ENCODE measurements around the gene STARD3.
"Not testable (repeated sequence)": the region's sequence is repeated elsewhere in the genome, so short reads cannot be mapped to it uniquely, and the experiment has no call there.

Gene STARD3
- 70.0 reads per million, percentile 75 among the genes with 10 or more reads in this experiment for total RNA-seq

DNA sequence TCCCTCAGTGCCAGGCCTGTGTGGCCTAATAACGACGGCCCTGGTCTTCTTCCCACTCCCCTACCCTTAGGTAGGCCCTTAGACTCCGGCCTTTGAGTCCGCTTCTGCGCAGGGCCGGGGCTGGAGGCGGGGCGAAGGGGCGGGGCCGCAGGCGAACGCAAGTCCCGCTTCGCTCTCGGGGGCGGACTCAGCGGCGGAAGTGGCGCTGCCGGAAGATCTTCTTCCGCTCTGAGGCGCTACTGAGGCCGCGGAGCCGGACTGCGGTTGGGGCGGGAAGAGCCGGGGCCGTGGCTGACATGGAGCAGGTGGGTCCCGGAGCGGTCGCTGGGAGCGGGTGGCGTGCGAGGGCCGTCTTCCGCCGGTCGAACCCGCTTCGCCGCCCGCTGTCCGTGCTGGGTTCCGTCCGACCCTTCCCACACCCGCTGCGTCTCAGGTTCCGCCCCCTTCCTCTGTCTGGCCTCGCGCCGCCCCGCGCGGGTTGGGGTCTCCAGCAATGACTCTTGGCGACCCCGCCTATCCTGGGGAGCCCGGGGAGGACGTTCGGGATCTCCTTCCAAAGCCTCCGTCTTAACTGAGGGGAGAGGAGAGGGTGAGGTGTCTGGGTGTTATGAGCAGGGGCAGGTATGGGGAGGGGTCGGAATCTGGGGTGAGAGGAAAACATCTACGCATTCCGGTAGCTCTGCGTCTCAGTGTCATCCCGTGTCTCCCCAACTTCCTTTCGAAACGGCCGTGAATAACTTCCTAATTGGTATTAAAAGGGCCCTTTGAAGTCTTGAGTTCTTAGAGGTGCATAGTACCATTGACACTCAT, at the start of gene STARD3:
TSS of gene STARD3 (plus strand) at position 218 of the 810 bp plus-strand sequence. CDS start 16,388 bp downstream, outside the sequence.
- peak; percentile 87 for DNase-seq

GRCh38 chr17:39590180-39590579, 46.8 kb upstream of the STARD3 start:
- not testable (repeated sequence) for DNase-seq

DNA sequence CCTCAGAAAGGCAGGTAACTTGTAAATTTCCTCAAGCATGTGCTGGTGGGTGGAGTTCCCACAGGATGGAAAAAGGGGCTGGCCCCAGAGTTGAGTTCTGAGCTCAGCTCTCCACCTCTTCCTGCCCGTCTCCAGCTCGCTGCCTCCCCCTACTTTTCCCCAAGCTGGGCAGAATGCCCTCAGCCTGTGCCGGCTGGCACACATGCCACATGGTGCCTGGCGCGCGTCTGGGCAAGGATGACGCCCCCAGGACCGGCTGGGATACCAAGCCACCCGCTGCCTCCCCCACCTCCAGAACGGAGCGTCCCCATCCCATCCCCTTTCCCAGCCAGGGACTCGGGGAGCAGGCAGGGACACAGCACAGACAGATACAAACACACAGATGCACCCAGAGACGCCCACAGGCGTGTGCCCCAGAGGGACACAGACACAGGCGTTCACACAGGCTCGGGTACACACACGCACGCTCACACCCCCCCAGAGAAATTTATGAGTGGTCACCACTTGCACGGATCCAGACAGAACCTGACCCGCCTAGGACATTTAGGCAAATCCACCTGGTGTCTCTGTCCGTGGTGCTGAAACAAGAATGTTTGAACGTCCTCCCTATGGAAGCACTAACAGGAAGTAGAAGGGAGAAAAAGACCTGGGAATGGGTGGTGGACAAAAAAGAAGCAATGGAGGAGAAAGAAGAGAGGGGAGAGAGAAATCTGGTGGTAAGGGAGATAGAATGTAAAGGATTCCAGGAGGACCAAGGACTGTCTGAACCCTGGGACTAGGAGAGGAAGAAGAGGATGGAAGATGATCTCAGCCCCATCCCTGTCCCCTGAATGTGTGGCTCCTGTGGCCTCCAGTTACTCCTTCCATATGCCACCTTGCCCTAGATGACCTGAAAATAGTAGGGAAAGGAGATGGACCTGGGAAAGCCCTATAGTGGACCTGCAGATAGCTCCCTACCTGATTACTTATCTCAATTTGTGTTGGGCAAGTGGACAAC, 44.7 kb upstream of the STARD3 start:
- peak; percentile 17 for DNase-seq

DNA sequence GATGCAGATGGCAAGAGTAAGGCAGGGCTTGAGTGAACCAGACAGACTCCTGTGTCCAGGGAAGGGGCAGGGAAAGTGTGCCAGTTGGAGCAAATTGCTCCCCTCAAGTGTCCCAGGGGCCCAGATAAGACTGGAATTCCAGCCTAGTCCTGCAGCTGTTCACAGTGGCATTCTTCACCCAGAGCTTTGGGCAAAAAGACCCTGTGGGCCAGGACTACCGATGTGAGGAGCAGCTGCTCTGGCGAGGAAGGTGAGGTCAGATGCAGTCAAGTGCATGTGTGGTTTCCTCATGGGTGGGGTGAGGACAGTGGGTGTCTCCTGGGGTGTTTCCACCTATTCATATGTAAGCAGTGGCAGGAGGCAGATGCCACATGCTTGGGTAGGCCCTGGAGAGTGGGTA, 43.6 kb upstream of the STARD3 start:
- no peak for DNase-seq

DNA sequence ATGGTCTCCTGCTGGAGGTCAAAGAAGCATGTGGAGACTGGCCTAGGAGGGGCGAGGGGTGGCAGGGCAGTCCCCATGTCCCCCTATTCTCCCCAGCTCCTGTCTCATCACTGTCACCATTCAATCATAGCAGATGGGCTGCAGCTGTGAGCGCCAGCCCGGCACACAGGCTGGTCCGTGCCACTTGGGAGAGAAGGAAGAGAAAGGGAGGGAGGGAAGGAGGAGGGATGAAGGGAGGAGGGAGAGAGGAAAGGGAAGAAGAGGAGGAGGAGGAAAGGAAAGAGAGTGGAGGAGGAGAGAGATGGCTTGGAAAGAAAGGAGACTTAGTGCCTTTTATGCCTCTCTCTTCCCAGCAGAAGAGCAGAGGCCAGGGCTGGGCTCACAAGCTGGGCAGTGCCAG, 41.6 kb upstream of the STARD3 start:
- no peak for DNase-seq

GRCh38 chr17:39595928-39596510, 40.9 kb upstream of the STARD3 start:
- no peak for DNase-seq

DNA sequence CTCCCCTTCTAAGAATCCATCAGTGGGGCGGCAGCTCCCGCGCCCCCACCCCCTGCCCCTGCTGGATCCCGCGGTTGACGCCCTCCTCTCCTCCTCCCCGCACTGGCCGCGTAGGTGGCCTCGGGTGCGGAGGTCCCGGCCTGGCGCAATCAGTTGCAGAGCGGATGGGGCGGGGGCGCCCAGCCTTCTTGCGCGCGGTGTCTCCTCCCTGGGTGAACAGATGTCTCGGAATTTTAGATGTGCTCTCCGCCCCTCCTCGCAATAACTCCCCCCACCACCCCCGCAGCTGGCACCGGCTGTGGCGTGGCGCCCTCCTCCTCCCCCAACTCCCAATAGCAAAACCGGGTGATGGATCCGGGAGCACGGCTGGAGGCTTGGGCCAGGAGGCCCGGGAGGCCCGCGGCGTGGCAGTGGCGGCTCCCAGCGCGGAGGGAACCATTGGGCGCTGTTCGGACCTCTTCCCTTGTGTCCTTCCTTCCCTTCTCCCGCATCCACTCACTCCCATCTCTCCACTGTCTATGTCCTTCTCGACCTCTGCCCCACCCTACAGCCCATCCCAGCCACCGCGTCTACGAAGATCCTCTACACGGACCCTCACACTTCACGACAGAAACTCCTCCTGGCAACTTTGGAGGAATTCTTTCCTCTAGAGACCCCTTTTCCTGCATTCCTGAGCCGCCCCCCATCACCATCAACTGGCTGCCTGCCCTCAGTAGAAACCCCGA, 40.2 kb upstream of the STARD3 start:
- no peak for DNase-seq

- no peak for DNase-seq
These were observed 39.4 kb upstream of the STARD3 start for GRCh38 chr17:39597372-39598046.

DNA sequence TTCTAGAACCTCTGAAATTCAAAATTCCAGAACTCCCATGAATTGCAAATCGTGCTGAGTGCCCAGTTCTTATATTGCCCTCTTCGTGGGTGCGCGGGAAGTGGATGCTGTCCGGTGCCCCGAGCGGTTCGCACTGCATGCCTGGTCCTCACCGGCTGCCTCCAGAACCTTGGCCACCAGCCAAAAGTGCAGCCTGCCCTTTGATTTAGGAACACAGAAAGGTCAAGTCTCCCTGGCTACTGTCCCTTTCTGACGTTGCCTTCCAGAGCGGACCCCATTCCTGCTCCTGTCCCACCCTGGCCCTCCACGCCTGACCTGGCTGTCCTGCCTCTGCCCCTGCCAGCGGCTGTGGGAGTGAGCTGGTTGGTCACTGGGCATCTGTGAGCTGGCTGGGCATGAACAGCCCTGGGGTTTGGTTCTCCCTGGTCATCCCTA, 38.9 kb upstream of the STARD3 start:
- DNase-seq = no peak

DNA sequence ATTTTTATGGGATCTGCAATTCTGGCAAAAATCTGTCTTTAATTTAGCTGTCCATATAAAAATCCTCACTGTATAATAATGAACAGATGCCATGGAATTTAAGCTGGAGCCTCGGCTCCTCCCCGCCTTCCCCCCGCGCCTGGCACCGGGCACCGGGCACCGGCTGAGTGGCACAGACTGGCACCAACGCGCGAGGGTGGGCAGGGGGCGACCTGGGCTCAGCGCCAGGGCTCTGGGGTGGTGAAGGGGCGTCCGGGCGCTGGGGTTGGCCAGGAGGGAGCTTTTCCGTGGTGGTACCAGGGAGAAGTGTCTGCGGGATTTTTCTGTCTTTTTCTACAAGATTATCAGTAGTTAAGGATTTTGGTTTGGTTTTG, 38.3 kb upstream of the STARD3 start:
- no peak for DNase-seq

DNA sequence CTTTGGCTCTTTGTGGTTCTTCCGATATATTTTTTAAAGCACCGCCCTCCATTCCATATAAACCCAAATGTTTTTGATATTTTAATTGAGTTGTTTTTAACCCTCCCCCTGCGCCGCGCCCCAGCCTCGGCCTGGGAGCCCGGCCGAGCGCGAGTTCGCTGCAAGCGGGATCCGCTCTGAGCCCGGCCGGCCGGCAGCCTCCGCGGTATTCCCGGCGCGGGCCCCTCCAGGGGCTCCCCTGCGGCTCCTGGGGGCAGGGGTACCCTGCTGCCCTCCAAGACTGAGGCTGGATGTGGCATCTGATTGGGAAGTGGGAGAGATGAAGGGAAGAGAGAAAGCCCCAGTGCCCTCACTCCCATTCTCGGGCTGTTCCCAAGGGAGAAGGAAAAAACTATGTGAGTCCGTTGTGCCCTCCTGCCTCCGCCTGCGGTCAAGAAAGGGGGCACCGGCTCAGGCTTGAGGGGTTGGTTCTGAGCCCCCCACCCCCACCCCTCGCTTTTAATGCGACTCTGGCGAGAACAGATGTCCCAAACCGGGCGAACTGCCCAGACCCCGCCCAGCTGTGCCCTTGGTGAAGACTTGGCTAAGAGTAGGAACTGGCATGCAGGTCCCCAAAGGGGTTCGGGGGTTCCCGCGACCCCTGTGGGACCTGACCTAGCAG, 37.8 kb upstream of the STARD3 start:
- no peak for DNase-seq

DNA sequence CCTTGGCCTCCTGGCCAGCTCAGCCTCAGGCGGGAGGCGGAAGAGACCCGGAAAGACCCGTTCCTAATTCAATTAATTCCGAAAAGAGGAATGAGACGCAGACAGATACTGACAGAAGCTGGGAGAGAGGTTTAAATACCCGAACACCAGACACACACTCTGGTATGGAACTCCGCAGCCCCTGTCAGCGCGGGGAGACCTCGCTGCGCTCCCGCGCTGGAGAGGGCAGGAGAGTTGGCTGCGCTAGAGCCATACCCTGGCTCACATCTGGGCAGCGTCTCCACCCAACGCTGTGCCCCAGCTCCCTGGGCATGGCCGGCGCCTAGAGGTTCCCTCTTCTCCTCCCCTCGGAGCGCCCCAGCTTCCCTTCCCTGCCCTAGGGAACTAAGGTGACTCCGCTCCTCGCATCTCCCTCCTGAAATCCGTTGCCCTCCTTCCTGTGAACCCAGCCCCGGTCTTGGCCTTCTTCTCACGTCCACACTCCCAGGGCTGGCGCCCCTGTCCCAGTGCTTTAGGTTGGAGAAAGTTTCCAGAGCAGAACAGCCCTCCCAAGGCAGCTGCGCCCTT, 37.2 kb upstream of the STARD3 start:
- DNase-seq = no peak

DNA sequence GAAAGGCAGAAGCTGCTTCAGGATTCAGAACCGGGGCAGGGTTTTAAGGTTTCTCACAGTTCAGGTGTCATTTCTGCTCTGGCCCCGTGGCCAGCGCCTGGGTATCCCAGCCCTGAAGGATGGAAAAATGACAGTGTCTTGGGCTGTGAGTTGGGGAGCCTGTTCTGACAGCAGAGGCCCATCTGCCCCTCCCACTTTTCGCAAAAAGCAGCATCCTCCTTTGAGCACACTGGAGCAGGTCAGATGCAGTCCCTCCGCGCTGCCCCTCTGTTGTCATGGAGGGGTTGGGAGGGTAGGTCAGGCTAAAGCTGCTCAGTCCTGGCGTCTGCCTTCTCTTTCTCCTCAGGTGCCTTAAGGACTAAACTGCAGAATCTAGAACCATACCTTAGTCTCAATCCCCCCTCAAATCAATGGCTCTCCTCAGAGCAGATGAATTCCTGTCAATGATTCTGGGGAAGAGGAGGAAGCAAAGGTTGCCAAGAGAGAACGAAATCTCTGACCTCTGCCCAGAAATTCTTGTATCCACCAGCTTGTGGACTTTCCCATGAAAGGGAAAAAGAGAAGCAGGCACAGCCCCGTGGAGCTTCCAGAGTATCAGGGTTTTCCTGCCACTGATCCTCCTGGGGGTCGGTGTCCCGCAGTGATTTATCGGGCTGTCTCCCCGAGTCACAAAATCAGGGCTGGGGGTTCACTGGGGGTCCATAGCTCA, 36.5 kb upstream of the STARD3 start:
- no peak for DNase-seq

GRCh38 chr17:39600997-39601597, 35.8 kb upstream of the STARD3 start:
- no peak for DNase-seq

DNA sequence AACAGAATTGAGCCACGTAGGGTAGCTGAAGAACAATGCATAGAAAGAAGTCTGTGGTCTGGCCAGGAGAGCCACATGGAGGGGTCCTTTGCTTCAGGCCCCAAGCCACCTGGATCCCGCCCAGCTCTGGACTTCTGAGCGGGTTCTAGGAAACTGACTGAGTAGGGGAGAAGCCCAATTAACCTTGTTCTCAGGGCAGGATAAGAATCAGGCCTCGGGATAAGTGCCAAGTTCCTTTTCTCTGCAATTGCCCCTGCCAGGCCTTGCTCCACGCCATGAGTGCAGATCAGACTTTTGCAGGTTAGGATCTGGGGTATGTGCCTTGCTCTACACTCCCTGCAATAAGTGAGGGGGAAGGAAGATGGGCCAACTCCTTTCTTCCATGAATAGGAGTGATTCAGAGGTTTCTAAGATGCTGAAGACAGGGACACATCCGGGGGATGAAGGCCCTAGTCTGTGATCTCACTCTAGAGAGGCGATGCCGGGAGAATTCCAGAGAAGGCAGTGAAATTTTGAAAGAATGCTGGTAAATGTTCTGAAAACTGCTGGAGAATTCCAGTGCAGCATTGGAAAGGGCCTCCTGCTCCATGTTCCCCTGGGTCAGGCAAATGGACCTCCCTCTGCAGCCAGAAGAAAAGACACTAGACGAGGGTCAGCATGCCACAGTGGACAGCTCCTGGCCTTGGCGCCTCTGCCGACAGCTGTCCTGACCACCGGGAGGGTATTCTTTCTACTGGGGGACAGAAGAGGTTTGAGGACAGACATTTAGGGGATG, 35.0 kb upstream of the STARD3 start:
- no peak for DNase-seq

- DNase-seq = no peak
These were observed 34.2 kb upstream of the STARD3 start for GRCh38 chr17:39602533-39603303.

DNA sequence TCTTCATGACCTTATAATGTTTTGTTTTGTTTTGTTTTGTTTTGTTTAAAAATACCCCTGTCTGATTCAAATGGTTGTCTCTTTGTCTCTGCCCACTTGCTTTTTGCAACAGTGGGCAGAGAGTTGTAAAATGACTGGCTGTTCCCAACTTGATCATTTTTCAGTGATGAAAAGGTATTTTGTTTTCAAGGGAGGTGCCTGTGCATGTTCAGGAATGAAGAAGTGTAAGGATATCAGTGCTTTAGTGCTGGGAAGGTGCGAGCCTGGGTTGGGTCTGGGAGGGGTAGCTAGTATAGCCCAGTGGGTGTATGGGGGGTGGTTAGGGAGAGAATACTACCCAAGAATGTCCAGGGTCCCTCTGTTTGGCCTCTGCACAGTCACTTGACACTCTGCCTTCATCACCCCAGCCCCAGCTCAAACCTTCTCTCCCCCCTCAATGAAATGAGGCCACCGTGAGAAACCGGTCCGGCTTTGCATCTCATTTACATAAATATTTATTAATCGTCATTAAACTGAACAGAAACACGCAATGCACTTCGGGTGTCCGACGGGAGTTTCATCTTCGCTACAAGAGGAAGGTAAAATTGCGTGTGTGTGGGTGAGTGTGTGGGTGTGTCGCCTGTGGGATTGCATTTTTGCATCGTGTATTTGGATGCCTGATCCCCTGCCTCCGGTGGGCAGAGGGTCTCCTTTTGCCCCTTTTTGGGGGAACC, 33.5 kb upstream of the STARD3 start:
- no peak for DNase-seq
